HuH-7 (cell line): ENCODE data around the gene HOXD13.

Source experiments
- DNase-seq: peaks from one replicate; pipeline ENCODE4 v3.0.0; 2011; ENCODE audit warnings: low spot score

Gene HOXD13

DNA sequence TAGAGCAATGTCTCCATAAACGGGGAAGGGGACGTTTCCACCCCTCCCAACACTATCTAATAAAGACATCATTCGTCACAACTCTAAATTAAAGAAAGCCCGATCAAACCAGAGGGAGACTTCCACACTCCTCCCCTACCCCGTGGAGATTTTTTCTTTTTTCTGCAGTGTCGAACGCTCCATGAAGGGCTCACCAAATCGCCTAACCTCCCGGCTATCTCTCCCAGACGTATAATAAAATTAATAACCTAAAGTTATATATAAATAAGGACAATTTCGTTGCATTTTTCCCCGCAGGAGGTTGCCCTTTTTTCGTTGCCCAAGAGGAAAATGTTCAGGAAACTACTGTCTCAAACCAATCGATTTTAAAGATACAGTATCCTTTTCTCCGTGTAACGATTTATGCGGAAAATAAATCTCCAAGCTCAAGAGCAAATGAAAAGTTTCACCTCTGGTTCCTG, 11.1 kb upstream of the HOXD13 start:
- no peak for DNase-seq

DNA sequence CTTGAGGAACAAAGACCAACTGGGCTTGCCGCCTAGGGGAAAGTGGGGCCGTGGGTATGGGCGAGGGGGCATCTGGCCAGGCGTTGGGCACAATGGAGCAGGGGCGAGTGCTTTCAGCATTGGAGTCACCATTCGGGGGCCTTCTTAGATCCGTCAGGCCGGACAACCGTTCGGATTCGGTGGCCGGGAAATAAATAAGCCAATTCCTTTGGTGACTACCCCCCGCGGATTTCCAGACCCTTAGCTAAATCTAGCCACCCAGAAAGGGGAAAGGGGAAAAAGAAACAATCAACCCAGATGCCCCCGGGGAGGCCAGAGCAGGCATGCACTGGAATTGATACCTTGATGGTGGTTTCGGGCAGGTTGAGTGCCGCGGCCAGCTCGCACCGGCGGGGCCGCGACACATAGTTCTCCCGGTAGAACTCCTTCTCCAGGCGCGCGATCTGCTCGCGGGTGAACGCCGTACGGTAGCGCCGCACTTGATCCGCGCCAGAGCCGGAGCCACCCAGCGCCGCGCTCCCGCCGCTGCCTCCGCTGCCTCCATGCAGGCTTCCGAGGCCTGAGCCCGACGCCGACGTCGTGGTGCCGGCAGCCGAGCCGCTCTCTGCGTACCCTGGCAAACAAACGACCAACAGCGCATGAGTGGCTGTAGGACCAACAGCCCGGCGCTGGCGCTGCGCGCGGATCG, 10.5 kb upstream of the HOXD13 start:
- DNase-seq, result no peak

DNA sequence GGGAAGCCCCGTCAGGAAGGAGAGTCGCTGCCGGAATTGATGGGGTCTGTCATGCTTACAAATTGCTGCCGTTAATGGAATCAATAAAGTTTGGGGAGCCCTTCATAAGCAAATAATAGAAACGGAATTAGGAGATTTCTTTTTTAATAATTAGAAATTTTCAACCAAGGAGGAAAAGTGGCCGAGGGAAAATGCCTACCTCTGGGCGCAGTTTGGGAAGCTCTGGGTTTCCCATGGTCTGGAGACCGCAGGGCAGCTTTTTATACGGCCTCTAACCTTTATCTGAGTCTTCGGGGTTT, 10.0 kb upstream of the HOXD13 start:
- no peak for DNase-seq

DNA sequence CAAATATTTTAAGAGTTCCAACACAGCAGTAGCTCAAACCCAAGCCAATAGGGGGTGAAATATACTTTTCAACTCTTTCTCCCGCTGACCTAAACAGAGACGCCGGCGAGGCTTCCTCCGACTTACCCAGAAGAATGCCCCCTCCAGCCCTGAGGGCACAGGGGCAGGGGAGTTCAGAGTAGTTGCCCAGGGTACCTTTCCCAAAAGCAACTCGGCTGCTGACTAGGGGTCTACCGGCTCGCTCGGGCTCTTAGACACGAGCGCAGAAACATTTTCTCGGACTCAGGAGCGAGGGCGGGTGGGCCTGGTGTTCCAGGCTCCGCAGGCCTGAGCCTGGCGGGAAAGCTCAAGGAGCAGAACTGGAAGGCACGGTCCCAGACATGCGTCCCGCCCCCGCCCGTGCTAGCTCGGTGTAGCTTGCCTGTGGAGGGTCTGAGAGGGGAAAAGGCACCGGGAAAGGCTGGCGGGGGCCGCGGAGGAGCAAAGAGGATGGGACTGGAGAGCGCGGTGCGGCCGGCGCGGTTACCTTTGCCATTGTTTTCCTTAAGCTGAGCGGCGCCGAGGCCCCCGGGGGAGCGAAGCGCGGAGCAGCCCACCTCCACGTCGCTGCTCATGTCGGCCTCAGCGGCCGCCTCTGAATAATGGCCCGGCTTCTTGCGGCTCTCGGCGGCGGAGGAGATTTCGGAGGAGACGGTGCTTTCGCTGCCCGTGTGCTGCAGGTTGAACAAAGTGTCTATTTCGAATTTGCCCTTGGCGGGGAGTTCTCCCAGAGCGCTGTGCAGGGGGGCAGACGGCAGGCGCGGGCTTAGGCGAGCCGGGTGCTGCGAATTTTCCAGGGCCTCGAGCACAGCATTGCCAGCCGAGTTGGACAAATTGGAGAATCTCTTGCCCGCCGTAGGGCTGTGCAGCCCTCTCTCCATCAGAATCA, 9.4 kb upstream of the HOXD13 start:
- no peak for DNase-seq

DNA sequence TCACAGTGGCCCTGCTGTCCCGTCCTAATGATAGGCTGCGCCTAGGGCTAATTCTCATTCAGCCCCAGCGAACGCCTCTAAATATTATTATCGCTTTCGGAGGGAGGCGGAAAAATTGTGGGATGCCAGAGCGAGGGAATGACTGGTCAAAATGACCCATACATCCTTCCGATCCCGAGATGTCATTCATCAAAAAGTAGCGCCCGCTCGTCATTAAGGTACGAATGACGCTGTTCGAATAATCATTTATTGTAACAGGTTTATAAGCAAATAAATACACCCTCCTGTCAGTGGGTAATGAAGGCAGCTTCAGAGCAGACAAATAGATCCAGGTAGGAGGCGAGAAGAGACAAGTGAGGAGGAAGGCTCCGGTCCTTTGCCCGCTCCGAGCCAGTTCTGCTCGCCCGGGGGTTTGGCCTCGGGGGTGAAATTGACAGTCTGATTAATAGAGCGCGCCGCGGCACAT, 8.7 kb upstream of the HOXD13 start, which contains the start of gene EVX2:
Gene EVX2, minus strand, starts transcription at position 167 of the 466 bp plus-strand sequence. CDS start 186 bp downstream, outside the sequence.
- DNase-seq, result no peak

DNA sequence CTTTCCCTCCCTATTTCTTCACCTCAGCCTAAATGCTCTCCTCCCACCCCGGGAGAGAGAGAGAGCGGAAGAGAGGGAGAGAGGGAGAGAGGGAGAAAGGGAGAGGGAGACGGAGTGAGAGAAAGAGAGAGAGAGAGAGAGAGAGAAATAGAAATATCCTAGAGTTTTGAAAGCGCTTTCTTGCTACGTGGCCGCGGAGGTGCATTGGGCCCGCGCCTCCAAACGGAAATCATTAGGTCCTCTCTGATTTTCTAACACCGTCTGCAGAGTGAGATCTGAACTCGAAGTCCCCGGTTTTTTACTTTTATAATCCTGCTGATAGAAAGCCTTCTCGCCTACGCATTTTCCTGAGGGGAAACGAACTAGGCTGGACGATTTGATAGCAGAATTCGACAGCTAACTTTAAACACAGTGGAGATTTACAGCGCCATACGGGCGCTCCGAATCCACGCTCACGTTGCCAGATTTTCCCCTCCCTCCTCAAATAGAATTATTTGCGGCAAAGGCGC, 7.9 kb upstream of the HOXD13 start:
- no peak for DNase-seq

DNA sequence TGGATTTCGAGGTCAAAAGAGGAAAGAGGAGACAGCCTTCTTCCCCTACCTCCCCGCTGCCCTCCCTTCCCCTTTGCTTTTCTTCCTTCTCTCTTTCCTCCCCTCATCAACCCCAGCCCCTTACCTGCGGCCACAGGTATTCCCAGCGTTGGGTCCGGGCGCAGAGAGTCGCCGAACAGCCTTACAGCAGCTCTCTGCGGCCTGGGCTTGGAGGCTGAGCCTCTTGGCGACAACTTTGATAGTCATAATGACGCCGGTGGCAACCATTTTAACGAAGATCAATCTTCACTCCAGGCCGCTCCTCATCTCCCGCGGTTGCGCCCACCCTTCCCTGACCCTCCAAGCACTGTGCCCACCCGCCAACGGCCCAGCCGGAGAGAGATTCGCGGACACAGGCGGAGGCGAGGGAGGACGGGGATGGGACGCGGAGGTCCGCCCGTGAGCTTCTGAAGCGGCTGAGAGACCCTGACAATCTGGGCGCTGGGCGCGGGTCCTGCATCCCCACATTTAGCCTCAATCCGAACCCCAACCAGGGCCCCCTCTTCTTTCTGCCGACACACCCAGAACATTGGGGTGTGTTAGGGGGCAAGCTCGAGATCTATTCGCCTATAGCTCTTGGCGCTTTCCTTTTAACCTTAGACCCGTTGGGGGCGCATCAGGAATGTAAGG, 7.3 kb upstream of the HOXD13 start:
- DNase-seq, result no peak

DNA sequence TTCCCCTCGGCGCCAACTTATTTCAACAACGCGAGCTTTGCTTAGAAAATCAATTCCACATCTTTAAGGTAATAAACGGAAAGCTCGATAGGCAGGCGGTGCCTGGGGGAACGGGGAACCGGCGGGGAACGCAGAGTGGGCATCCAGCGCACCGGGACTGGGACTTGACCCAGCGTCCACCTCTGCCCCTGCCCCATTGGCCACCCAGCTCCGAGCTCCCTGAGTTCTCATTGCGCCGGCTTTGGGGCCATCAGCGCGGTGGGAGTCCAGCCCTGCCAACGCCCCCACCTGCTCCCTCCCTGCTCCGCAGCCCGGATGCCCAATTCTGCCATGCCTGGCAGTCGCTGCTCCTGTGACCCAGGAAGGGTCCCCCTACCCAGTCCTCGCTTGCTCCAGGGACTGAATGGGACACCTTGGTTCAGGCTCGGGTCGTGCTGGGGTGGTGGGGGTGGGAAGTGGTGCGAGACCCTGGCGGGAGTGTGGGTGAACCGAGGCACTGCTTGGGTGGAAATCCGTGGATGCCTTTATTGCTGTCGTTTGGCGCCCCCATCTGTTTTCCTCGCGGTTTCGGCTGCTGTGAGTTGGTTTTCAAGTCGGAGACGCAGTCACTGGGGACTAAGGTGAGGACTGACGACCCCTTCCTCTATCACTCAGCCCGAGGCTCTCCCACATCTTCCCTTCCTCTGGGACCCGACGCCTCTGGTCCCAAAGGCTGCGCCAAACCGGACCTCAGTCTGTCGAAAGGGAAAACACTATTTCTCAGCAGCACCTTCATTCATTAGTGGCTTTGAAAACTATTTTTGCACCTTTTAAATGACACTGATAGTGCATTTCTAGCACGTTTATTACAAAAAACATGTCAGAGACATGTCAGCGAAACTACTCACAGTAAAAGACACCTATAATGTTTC, 6.4 kb upstream of the HOXD13 start:
- DNase-seq, result peak; percentile 89

DNA sequence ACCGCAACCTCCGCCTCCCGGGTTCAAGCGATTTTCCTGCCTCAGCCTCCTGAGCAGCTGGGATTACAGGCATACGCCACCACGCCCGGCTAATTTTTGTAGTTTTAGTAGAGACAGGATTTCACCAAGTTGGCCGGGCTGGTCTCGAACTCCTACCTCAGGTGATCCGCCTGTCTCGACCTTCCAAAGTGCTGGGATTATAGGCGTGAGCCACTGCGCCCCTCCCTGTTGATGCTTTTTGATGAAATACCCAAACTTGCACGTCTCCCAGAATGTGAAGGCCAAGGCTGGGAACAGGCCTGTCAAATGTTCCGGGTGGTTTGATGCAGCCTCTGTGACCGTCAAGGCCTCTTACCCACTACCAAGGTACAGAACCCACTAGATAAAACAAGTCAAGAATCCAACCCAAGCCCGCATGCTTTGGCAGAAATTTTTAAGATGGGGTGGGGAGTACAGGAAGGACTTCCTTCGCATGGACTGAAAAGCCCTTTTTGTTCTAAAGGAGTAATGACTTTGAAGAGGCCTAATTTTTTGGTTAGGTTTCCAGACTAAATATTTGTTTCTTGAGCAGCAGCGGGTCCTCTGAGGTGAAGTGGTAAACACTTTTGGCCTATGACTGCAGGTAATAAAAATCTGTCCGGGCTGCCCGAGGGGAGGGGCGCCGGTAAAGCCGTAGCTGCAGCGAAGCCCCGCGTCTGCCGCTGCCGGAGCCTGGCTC, 5.0 kb upstream of the HOXD13 start:
- no peak for DNase-seq

DNA sequence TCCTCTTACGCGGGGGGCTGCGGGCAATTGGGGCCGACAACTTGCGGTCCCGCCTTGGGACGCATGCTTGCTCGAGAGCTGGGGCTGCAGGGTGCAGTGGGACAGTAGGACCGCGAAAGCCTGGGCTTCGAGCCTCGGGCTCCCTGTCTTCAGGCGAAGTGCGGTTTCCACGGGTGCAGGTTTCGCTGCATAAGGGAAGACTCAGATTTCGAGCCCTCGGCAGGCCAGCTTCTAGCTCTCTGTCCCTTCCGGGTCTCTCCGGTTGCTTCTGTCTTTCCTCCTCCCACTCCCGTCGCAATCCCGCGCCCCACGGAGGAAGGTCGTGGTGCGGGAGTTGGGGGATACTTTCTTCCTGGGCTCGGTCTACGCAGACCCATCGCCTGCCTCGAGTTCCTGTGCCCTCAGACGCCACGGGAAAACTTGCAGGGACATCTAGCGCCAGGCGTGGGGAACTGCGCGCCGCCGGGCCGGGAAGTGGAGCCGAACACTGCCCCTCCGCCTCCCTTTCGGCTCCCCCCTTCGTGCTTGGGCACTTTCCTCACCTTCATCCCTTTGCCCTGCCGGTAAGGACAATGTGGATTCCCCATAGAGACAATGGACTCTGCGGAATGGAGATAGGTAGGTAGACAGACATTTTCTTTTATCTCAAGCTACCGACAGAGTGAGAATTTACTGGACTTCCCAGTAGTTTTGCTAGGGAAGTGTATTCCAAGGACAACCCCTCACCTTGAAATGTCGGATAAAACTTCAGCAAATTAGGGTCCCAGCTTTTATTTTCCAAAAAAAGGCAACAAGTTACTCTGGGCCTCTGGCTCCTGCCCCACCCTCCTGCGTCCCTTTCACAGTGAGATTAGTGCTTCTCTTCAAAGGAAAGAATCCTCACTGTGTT, 4.2 kb upstream of the HOXD13 start:
- peak; percentile 96 for DNase-seq

DNA sequence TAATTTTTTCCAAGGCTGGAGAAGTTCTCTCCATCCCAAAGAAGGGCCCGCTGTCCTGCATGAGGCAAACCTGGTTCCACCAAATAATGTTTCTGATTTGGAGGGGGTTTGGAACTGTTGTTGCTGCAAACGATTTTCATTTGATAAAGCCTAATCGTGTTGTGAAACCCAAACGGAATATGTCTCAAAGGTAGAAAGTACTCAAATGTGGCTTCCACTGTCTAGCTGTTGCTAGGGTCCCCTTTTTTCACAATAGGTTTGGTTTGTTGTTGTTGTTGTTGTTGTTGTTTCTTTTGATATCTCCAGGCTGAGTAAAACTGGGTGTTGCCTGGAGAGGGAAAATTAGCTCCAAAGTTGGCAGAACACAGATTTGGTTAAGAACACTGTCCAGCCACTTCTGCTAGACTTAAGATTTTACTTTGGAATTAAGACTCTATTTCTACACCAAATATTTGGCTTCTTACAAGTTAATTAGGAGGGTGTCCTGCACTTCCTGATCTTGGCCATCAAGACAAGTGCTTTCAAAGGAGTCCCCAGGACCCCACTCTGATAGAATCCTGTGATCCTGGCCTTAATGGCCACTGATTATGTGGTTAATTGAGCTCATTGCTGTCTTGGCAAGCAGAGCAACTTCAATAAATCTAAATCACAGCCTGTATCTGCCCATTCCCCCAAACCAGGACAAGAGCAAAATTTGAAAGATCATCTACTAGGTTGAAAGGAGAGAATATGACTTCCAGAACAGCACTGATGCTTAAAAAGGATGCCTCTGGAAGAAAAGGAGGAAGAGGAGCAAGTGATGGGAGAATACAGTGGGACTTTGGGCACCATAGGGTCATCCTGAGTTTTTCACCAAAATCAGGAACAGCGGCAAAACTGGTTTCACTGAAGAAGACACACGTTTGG, 3.3 kb upstream of the HOXD13 start:
- DNase-seq, result no peak

DNA sequence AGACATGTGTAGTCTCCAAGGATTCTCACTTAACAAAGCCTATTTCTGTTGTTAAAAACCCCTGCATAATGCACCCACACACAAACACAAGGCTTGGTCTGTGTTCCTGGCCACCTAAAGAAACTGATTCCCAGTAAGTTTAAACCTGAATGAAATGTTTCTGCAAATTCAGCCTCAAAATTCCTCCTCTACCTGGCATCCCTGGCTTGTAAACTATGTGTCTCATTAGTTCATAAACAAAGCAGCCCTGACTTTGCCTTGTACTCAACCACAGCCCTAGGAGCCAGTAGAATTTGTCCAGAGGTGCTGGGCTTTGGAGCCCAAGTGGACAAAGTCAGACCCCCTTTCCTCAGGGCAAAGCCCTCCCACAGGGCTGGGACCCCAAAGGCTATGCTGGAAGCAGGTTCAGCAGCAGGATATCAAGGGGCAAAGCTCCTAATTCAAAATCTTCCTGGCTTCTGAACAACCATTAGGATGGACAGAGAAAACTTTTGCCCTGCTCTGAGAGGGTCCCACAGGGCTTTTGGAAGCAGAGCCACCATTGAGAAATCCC, 2.6 kb upstream of the HOXD13 start:
- no peak for DNase-seq

DNA sequence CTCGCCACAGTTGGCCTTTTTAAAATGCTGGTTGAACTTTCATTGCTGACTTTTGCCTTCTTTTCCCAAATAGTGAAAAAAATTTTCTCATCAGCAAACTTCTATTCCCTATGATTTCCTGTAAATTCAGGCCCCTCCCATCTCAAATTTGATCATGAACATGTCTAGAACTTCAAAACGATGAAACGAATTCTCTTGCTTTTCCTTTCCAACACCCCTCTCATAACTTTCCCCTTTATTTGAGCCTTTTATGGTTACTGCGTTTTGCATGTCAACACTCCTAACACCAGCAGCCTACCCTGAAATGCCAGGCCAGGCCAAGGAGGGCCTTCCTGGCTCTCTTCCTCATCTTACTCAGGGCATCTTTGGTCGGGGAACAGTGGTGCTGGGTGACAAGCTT, 1.7 kb upstream of the HOXD13 start:
- DNase-seq, result no peak

DNA sequence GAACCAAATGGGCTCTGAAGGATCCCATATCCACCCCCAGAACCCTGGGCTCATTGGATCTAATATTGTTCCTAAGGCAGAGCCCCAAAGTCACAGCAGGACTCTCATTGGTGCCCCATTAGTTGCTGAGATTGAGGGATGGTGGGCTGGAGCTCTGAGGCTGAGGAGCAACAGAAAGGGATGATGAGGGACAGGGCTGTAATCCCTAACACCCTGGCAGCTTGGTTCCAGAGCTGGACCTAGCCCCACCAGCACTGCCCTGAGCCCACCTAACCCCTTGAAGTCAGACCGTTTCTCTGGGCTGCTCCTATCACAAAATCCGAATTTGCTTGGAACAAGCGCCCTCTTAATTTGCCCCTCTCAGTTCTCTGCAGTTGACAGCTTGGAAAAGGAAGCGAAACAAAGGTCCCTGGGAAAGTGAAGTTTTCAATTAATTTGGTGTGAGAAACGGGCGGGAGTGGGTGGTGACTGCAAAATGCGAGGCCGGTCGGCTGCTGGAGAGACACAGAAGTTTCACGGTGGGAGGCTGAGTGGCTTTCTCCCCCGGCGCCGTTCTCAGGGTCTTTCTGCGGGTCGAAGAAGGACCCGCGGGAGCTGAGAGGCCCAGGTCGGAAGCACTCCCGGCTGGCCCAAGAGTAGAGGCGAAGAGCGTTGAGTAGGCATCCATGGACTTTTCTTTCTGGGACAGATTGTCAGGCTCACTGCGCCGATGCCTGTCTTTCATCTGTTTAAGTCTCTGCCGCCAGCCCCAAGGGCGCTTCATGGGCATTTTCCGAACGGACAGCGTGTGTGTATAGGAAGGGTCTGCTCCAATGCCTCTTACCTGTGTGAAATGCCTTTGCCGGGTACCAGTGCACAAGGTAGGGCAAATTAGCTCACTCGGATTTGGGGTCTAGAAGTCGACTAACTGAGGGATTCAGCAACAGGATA, 927 bp upstream of the HOXD13 start:
- DNase-seq, result no peak

DNA sequence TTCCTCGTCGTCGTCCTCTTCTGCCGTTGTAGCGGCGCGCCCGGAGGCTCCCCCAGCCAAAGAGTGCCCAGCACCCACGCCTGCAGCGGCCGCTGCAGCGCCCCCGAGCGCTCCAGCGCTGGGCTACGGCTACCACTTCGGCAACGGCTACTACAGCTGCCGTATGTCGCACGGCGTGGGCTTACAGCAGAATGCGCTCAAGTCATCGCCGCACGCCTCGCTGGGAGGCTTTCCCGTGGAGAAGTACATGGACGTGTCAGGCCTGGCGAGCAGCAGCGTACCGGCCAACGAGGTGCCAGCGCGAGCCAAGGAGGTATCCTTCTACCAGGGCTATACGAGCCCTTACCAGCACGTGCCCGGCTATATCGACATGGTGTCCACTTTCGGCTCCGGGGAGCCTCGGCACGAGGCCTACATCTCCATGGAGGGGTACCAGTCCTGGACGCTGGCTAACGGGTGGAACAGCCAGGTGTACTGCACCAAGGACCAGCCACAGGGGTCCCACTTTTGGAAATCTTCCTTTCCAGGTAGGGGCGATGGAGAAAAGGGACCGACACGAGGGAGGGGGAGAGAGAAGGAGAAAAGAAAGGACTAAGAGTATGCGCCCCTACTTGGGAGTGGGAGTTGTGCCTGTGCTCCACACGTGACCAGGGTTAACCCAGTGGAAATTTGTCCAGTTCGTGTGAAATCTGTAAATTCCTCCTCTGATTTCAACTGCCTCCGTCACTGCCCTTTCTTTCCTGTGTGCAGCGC, 800 bp downstream of the HOXD13 start:
- DNase-seq, result peak; percentile 62

DNA sequence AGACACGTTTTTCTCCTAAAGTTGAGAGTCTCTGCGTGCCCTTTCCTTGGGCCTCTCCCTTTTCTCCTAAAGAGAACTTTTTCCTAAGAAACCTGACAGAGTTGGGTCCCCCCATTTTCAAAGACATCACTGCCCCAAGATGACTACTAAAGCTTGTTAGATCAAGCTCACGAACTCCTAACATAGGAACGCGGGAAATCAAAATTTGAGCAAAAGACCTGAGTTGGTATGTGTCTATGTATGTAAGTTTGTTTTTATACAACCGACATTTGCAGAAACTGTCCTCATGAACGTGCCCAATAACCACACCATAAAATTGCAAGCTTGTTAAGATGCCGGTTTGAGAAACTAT, 1.4 kb downstream of the HOXD13 start:
- no peak for DNase-seq

DNA sequence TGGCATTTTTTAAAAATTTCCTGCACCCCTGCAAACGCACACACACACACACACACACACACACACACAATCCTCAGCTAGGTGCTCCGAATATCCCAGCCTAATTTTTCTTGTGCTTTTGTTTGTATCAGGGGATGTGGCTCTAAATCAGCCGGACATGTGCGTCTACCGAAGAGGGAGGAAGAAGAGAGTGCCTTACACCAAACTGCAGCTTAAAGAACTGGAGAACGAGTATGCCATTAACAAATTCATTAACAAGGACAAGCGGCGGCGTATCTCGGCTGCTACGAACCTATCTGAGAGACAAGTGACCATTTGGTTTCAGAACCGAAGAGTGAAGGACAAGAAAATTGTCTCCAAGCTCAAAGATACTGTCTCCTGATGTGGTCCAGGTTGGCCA, 1.8 kb downstream of the HOXD13 start:
- no peak for DNase-seq
